Bronchial epithelial cell (primary cell): ENCODE measurements around the gene METAP1D. TPM values are rescaled to one million over a fixed set of nuclear protein-coding genes. Genes with fewer than 3 reads are reported as not detected.

Experiments
- DNase-seq: peaks from one replicate; pipeline ENCODE4 v3.0.0-alpha.2; 2010; ENCODE audit warnings: low read depth
- FAIRE-seq: peaks from 2 replicates; lab custom pipeline; 2011; peaks lifted over from hg19 to GRCh38; lab: Jason Lieb, UNC
- H3K27me3 ChIP-seq: 2 replicates; pipeline ENCODE4 v1.5.1; 2011; ENCODE audit warnings: low read length; ENCODE audit not compliant: control insufficient read depth, insufficient read depth
- H3K36me3 ChIP-seq: 2 replicates; pipeline ENCODE4 v1.5.1; 2011; ENCODE audit warnings: low read length; ENCODE audit not compliant: control insufficient read depth, insufficient read depth
- H3K4me3 ChIP-seq: 2 replicates; pipeline ENCODE4 v1.5.1; 2011; ENCODE audit warnings: mild to moderate bottlenecking, low read depth, low read length, control low read depth
- CTCF ChIP-seq: IDR thresholded peaks from 2 replicates; pipeline ENCODE4 v1.5.1; 2011; ENCODE audit warnings: mild to moderate bottlenecking, moderate library complexity, low read length, control low read depth, inconsistent platforms; ENCODE audit not compliant: insufficient read depth, severe bottlenecking
- total RNA-seq: library from RNA; depleted of rRNA; stranded (reverse); fragments of >200 nt; gene quantifications from 2 replicates; pipeline ENCODE4 v1.2.1, GENCODE V29; 2014

Gene METAP1D
- total RNA-seq, 1 donor from 2014 or later, result 2.6 TPM

GRCh38 chr2:172087780-172088244, 88.1 kb downstream of the METAP1D start:
- no peak for TF ChIP-seq CTCF
- FAIRE-seq, result no peak
- no peak overlapping the region for H3K4me3 ChIP-seq
- H3K36me3 ChIP-seq, result no peaks in the 10 kb centered on the region
- DNase-seq, result no peak
- H3K27me3 ChIP-seq, result peaks cover 82% of the 10 kb centered on the region

DNA sequence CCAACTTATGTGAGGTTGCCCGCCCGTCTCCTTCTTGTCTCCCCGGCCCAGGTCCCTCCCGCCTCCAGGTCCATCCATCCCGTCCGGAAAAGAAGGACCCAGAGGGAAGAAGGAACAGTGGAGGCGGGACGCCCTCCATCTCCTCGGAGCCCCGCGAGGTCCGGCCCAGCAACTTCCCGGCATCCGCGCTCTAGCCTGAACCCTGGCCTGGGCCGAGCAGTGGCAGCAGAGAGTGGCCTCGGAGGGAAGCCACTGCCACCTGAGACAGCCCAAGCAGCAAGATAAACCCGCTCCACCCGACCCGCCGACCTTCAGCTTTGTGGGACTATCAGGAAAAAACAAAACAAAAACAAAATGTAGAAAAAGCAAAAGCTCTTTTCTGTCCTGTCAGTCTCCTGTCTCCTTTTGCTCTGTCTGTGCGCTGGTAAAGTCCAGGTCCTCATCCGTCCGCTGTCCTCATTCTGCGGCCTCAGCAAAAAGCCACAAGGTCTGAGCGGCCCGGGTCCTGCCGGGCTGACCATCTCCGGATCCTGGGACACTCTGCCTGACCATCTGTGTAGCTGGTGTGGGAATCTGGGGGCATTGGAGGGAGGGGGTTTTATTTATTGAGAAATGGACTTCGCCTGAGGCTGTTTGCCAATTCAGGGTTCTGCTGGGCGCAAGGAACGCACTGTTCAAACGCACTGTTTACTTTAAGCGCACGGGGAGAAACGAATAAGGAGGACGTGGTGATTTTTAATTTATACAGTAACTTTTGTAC, 88.7 kb downstream of the METAP1D start:
- Histone ChIP-seq H3K4me3 (no peak overlapping the region), H3K27me3 (peaks cover 81% of the 10 kb centered on the region), H3K36me3 (no peaks in the 10 kb centered on the region)
- DNase-seq (no peak), FAIRE-seq (no peak)
- TF ChIP-seq CTCF, result no peak

DNA sequence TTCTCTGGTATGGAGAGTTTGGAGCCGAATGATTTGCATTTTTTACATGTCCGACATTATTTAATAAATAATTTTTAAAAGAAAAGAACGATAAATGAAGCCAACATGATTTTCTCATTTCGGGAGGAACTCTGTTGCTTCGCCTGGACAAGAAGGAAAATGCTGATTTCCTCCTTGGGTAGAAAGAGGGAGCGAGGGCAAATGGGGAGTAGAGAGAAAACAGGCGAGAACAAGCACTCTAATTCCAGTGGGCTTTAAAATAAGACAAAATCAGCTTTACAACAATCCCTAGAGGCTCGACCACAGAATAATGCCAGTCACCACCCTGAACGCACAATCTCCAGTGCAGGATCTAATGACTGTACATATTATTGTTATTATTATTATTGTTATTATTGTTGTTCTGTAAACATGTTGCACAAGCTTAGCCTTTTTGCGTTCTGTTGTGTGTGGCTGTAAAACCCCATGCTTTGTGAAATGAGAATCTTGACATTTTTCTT, 89.3 kb downstream of the METAP1D start:
- no peak for DNase-seq
- no peak for FAIRE-seq
- TF ChIP-seq CTCF, result no peak
- H3K4me3 ChIP-seq, result no peak overlapping the region
- no peaks in the 10 kb centered on the region for H3K36me3 ChIP-seq
- peaks cover 79% of the 10 kb centered on the region for H3K27me3 ChIP-seq

GRCh38 chr2:172089633-172090032, 89.9 kb downstream of the METAP1D start:
- TF ChIP-seq CTCF, result no peak
- FAIRE-seq, result no peak
- Histone ChIP-seq H3K36me3 (no peaks in the 10 kb centered on the region), H3K27me3 (peaks cover 75% of the 10 kb centered on the region), H3K4me3 (no peak overlapping the region)
- no peak for DNase-seq

DNA sequence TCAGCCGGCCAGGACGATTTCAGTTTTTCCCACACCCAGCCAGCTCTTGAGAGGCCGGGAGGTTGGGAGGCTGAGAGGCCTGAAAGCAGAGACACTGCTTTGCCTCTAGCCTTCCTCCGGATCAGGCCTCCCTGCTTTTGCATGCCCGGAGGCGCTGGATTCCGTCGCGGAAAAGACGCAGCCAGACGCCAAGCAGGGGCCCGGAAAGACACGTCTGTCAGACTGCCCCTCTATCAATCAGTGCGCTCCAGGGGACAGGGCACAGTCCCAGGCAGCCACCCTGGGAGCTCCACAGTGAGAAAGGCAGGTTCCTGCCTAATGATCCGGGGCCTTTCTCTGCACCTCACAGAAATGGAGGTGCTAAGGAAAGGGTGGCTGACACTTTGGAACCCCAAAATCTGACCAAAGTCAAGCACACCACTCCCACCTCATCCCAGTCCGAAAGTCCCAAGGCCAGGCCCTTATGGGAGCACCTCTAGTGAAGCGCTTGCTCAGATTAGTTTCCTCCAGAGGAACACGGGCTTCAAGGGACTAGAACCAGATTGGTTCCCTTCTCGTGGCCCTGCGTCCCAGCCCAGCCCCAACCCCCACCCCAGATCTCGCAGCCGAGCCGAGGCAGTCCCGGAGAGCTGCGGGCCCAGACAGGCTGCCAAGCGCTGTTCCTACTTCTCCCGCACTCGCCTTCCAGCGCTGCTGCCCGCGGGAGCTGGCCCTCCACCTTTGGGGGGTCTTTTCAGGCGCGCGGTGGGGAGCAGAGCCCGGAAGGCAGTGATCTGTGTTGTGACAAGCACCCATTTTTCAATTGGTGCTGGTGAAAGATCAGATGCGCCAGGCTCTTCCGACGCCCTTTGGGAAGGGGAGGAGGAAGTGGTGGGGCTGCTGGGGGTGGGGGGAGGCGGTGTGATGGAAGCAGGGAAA, 90.5 kb downstream of the METAP1D start:
- TF ChIP-seq CTCF, result no peak
- H3K4me3 ChIP-seq, result no peak overlapping the region
- FAIRE-seq, result no peak
- DNase-seq, result no peak
- peaks cover 77% of the 10 kb centered on the region for H3K27me3 ChIP-seq
- H3K36me3 ChIP-seq, result no peaks in the 10 kb centered on the region
